Testis (tissue), 3 donors: ENCODE results near the gene PPM1H. TPM values are rescaled to one million over a fixed set of nuclear protein-coding genes. Genes with fewer than 3 reads are reported as not detected.

Experiments used
- DNase-seq: peaks from one replicate; pipeline ENCODE4 v3.0.0-alpha.2; 2019
- H3K27ac ChIP-seq, 2 donors: fragments of 200-600 bp; sonication (generic); one replicate each; pipeline ENCODE4 v1.5.1; 2019
- H3K27me3 ChIP-seq: fragments of 200-600 bp; sonication (generic); one replicate; pipeline ENCODE4 v1.5.1; 2019
- H3K36me3 ChIP-seq: fragments of 200-600 bp; sonication (generic); one replicate; pipeline ENCODE4 v1.5.1; 2017; ENCODE audit warnings: low read depth; ENCODE audit errors: missing control alignments
- H3K4me1 ChIP-seq: fragments of 200-600 bp; sonication (generic); one replicate; pipeline ENCODE4 v1.5.1; 2019
- H3K4me3 ChIP-seq, 2 donors: fragments of 200-600 bp; sonication (generic); one replicate each; pipeline ENCODE4 v1.5.1; 2017 to 2019
- H3K9me3 ChIP-seq: fragments of 200-600 bp; sonication (generic); one replicate; pipeline ENCODE4 v1.5.1; 2017
- POLR2A ChIP-seq: fragments of 450-650 bp; IDR thresholded peaks from one replicate; pipeline ENCODE4 v1.6.1; 2017; ENCODE audit warnings: antibody characterized with exemption, mild to moderate bottlenecking, moderate library complexity
- WGBS, 2 donors: methylation state at CpG; one replicate each; pipeline ENCODE4 v1.1.5; 2018; 5-methylcytosine and 5-hydroxymethylcytosine counted together
- intact Hi-C: fragments of 100-400 bp; cut with DNase I; formaldehyde crosslinking; loops from one replicate; pipeline ENCODE4 v1.15.1; 2023; ENCODE audit warnings: low total_unique reads
- polyA plus RNA-seq: library from polyadenylated mRNA; stranded (reverse); fragments of 350-450 nt; fragmentation: Illumina TruSeq; extraction: RNeasy Lipid Tissue Mini Kit (QIAGEN cat#74804); gene quantifications from one replicate; pipeline ENCODE4 v1.2.3, GENCODE V29; 2014; ENCODE audit warnings: low read depth, low replicate concordance; ENCODE audit not compliant: insufficient read depth
- total RNA-seq, 2 donors: library from RNA; depleted of rRNA; stranded (reverse); fragments of >200 nt; gene quantifications; one replicate each; pipeline ENCODE4 v1.2.3, GENCODE V29; 2016
- TF ChIP-seq, protein P1 (sequence below), 3 experiments: fragments of 450-650 bp in 2 of 3; fragments of 200-600 bp in 1 of 3; sonication (generic) in 1 of 3; IDR thresholded peaks; one replicate each; pipeline ENCODE4 v1.5.1; 2016 to 2019; ENCODE audit warnings: antibody characterized with exemption in 3 of 3, mild to moderate bottlenecking in 2 of 3, moderate library complexity in 1 of 3

The PPM1H gene
- total and polyA plus RNA-seq, 3 donors from 2014 or later = 2.5 to 9.1 (median 2.7) TPM

DNA sequence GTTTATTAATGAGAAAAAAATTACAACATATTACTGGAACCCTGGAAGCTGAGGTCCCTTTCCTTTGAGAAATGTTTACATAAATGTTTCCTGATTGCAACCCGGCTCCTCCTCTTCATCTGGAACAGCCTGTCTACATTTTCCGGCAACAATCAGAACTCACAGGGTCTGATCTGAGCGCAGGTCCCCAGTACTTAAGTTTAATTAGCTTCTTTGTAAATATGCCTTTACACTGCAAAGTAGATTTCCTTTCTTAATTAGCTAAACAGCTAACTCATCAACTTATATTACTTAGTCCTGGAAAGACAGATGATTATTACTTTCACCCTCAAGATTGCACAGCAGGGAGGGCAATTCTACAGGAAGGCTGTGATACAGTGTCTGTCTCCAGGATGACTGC is 255.3 kb downstream of the PPM1H start:
- 55 to 66% methylated on average over 3 of the region's 3 CpGs for WGBS, 2 donors
- TF ChIP-seq, protein P1, sequence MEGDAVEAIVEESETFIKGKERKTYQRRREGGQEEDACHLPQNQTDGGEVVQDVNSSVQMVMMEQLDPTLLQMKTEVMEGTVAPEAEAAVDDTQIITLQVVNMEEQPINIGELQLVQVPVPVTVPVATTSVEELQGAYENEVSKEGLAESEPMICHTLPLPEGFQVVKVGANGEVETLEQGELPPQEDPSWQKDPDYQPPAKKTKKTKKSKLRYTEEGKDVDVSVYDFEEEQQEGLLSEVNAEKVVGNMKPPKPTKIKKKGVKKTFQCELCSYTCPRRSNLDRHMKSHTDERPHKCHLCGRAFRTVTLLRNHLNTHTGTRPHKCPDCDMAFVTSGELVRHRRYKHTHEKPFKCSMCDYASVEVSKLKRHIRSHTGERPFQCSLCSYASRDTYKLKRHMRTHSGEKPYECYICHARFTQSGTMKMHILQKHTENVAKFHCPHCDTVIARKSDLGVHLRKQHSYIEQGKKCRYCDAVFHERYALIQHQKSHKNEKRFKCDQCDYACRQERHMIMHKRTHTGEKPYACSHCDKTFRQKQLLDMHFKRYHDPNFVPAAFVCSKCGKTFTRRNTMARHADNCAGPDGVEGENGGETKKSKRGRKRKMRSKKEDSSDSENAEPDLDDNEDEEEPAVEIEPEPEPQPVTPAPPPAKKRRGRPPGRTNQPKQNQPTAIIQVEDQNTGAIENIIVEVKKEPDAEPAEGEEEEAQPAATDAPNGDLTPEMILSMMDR (IDR thresholded peaks at IDR 0.05) = no peak
- TF ChIP-seq POLR2A = no peak
- H3K27me3 ChIP-seq = no peaks in the 10 kb centered on the region
- H3K4me3 ChIP-seq = no peak overlapping the region
- H3K36me3 ChIP-seq = no peaks in the 10 kb centered on the region
- peaks cover 7% of the 10 kb centered on the region for H3K4me1 ChIP-seq
- no peaks in the 10 kb centered on the region for H3K9me3 ChIP-seq
- no peak overlapping the region for H3K27ac ChIP-seq
- intact Hi-C loops = no loop called here
- no peak for DNase-seq

DNA sequence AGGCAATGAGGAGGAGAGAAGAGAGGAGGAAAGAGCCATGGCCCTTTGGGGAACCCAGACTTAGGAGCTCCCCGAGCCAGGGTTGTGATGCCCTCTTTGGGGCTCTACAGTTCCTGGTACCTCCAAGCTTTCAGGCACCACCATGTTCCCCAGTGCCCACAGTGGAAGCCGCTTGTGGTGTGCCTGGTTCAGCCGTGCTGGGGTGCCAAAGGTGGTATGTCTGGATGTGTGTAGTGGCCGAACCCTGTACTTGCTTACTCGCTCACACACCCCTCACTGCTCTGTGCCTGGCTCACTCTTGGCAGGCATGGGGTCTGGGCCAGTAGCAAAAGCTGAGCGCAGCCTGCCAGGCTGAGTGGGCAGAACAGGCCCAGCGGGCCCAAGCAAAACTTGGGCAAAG is 257.6 kb downstream of the PPM1H start:
- intact Hi-C loops = no loop called here
- H3K27me3 ChIP-seq = no peaks in the 10 kb centered on the region
- no peaks in the 10 kb centered on the region for H3K4me1 ChIP-seq
- WGBS, 2 donors = 88 to 97% methylated on average over 4 to 7 of the region's 7 CpGs
- DNase-seq = no peak
- H3K4me3 ChIP-seq = no peak overlapping the region
- no peak for TF ChIP-seq POLR2A
- TF ChIP-seq, protein P1 (IDR thresholded peaks at IDR 0.05) = no peak
- H3K27ac ChIP-seq = no peak overlapping the region
- H3K9me3 ChIP-seq = no peaks in the 10 kb centered on the region
- no peaks in the 10 kb centered on the region for H3K36me3 ChIP-seq

DNA sequence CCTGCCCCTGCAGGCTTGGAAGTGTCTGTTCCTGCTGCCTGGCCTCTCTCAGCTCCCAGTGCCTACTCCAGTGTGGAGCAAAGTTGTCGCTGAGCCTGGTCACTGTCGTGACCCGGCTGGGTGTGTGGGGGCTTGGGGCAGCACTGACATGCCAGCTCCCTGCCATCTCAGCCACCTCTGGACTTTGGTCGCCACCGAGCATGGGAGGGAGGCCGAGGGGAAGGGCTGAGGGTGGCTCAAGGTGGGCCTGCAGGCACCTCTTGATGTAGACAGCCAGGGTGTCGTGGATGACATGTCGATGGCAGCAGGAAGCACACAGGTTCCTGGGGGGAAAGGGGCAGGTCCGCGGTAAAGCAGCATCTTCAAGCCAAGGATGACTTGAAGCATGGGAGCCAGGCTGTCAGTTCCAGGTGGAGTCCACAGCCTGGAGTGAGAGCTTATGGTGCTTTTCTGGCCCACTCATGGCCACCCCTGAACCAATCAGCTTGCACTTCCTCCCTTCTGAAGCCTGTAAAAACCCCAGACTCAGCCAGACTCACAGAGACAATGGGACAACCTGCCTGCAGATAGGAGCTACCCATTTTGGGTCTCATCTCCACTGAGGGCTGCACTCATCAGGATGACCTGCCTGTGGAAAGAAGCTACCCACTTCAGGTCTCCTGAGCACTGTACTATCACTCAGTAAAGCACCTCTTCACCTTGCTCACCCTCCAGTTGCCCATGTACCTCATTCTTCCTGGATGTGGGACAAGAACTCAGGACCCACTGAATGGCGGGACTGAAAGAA is 258.2 kb downstream of the PPM1H start:
- Histone ChIP-seq H3K9me3 (no peaks in the 10 kb centered on the region), H3K36me3 (no peaks in the 10 kb centered on the region), H3K4me1 (no peaks in the 10 kb centered on the region), H3K27ac (no peak overlapping the region), H3K4me3 (no peak overlapping the region), H3K27me3 (no peaks in the 10 kb centered on the region)
- WGBS, 2 donors = 95 to 96% methylated on average over 8 to 11 of the region's 11 CpGs
- TF ChIP-seq POLR2A = no peak
- TF ChIP-seq, protein P1 (IDR thresholded peaks at IDR 0.05) = no peak
- intact Hi-C loops = no loop called here
- no peak for DNase-seq

DNA sequence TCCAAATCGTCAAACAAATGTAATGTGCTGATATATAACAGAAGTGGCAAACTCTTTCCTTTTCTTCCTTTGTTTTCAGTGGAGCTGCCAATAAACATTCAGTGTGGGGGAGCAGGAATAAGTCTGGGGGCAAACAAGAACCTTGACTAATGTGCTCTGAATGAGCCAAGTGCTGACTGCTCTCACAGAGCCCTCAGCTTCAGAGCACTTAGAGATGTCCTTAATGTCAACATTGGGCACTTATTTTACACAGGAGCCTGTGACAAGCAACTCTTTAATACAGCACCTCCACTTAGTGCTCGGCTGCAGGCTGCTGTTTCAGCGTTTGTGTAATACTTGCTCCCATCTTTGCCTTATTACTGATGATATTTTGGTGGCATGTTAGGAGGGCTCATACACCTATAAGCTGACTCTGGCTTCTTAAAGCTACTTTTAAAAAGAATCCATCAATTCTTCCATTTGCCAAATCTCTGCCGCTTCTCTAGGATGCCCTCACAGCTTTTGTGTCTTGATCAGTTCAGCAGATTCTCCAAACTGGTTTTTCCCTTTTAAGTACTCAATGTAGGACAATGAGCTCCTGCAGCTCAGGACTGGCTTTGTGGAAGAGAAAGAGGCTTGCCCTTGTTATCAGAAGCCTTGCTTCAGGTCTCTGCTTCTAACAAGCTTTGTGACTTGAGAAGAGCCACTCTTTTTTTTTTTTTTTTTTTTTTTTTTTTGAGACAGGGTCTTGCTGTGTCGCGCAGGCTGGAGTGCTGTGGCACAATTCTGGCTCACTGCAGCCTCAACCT is 261.7 kb downstream of the PPM1H start:
- DNase-seq = no peak
- 87 to 91% methylated on average over 6 of the region's 6 CpGs for WGBS, 2 donors
- TF ChIP-seq, protein P1 (IDR thresholded peaks at IDR 0.05) = no peak
- no peak for TF ChIP-seq POLR2A
- H3K36me3 ChIP-seq = no peaks in the 10 kb centered on the region
- no peak overlapping the region for H3K4me3 ChIP-seq
- H3K27ac ChIP-seq = no peak overlapping the region
- H3K9me3 ChIP-seq = no peaks in the 10 kb centered on the region
- no peaks in the 10 kb centered on the region for H3K4me1 ChIP-seq
- intact Hi-C loops = no loop called here
- H3K27me3 ChIP-seq = no peaks in the 10 kb centered on the region
